GM23338 (cell line): ENCODE results near the gene PPA1. TPM values are rescaled to one million over a fixed set of nuclear protein-coding genes. Genes with fewer than 3 reads are reported as not detected.
"Not testable (repeated sequence)": the region's sequence is repeated elsewhere in the genome, so short reads cannot be mapped to it uniquely, and the experiment has no call there.

ENCODE experiments used
- ATAC-seq: fragments of 200-7000 bp; cut with Tn5 transposase; 3 replicates; pipeline ENCODE4 v1.9.1; 2020
- DNase-seq: peaks from one replicate; pipeline ENCODE4 v3.0.0-alpha.2; 2015; ENCODE audit warnings: low spot score
- H2AFZ ChIP-seq: fragments of 200-600 bp; sonication (generic); 2 replicates; pipeline ENCODE4 v1.8.0; 2016; ENCODE audit warnings: antibody characterized with exemption, mild to moderate bottlenecking, moderate library complexity
- H3F3A ChIP-seq: fragments of 200-600 bp; sonication (generic); replicated peaks from 2 replicates; pipeline ENCODE4 v1.8.0; 2017; ENCODE audit warnings: antibody characterized with exemption, mixed run types, low read depth
- H3K27ac ChIP-seq: fragments of 200-600 bp; sonication (generic); 2 replicates; pipeline ENCODE4 v1.6.1; 2016; ENCODE audit warnings: low read depth
- H3K27me3 ChIP-seq: fragments of 200-600 bp; sonication (generic); 2 replicates; pipeline ENCODE4 v1.8.0; 2016; ENCODE audit warnings: mild to moderate bottlenecking, mixed run types, moderate library complexity; ENCODE audit not compliant: insufficient read depth
- H3K36me3 ChIP-seq: fragments of 200-600 bp; sonication (generic); 2 replicates; pipeline ENCODE4 v1.8.0; 2016; ENCODE audit warnings: mild to moderate bottlenecking; ENCODE audit not compliant: insufficient read depth
- H3K4me1 ChIP-seq: fragments of 200-600 bp; sonication (generic); 2 replicates; pipeline ENCODE4 v1.8.0; 2016; ENCODE audit warnings: mild to moderate bottlenecking, moderate library complexity; ENCODE audit not compliant: insufficient read depth
- H3K4me2 ChIP-seq: fragments of 200-600 bp; sonication (generic); 2 replicates; pipeline ENCODE4 v1.7.1; 2017; ENCODE audit warnings: mixed run types
- H3K4me3 ChIP-seq: fragments of 200-600 bp; sonication (generic); 2 replicates; pipeline ENCODE4 v1.6.1; 2016; ENCODE audit warnings: mixed run types
- H3K79me2 ChIP-seq: fragments of 200-600 bp; sonication (generic); replicated peaks from 2 replicates; pipeline ENCODE4 v1.8.0; 2017; ENCODE audit warnings: mild to moderate bottlenecking; ENCODE audit not compliant: insufficient read depth
- H3K9me2 ChIP-seq: fragments of 200-600 bp; sonication (generic); 2 replicates; pipeline ENCODE4 v1.8.0; 2017; ENCODE audit not compliant: insufficient read depth
- H4K20me1 ChIP-seq: fragments of 200-600 bp; sonication (generic); replicated peaks from 2 replicates; pipeline ENCODE4 v1.8.0; 2017; ENCODE audit warnings: mild to moderate bottlenecking; ENCODE audit not compliant: insufficient read depth
- H3K27ac Mint-ChIP-seq: 2 replicates; pipeline ENCODE4 v1.8.0; 2020; ENCODE audit warnings: inconsistent platforms, mild to moderate bottlenecking, moderate library complexity, mixed read lengths
- H3K27me3 Mint-ChIP-seq: 3 replicates; pipeline ENCODE4 v1.8.0; 2022; ENCODE audit warnings: low read depth, mild to moderate bottlenecking, moderate library complexity, mixed read lengths, inconsistent platforms; ENCODE audit not compliant: insufficient read depth, poor library complexity
- H3K36me3 Mint-ChIP-seq: 3 replicates; pipeline ENCODE4 v1.8.0; 2021; ENCODE audit warnings: low read depth, mild to moderate bottlenecking, inconsistent platforms, moderate library complexity, mixed read lengths
- H3K4me1 Mint-ChIP-seq: 3 replicates; pipeline ENCODE4 v1.8.0; 2020; ENCODE audit warnings: mild to moderate bottlenecking, inconsistent platforms, mixed read lengths
- H3K4me3 Mint-ChIP-seq: 3 replicates; pipeline ENCODE4 v1.8.0; 2021; ENCODE audit warnings: moderate library complexity, mild to moderate bottlenecking, inconsistent platforms, mixed read lengths
- H3K9me3 Mint-ChIP-seq: 3 replicates; pipeline ENCODE4 v1.8.0; 2020; ENCODE audit warnings: moderate library complexity, mild to moderate bottlenecking, inconsistent platforms, mixed read lengths
- JUNB ChIP-seq: IDR thresholded peaks from one replicate; pipeline ENCODE4 v1.6.1; 2016; ENCODE audit warnings: antibody characterized with exemption; ENCODE audit not compliant: unreplicated experiment
- polyA plus RNA-seq: library from polyadenylated mRNA; unstranded; fragments of >200 nt; fragmentation: Nextera tagmentation; extraction: Ambion mirVana; gene quantifications from 2 replicates; pipeline ENCODE4 v1.2.1, GENCODE V29; 2016
- total RNA-seq: library from RNA; depleted of rRNA; stranded (reverse); fragments of >200 nt; shearing (Covaris generic); gene quantifications from 2 replicates; pipeline ENCODE4 v1.2.3, GENCODE V29; 2014
- TF ChIP-seq, protein P1 (sequence below): fragments of 250-450 bp; sonication (Bioruptor Pico); IDR thresholded peaks from 2 replicates; pipeline ENCODE4 v1.5.0; 2020; ENCODE audit warnings: mild to moderate bottlenecking, moderate library complexity

PPA1 gene
- total and polyA plus RNA-seq, 2 experiments from 2014 or later: 135 to 228 TPM

DNA sequence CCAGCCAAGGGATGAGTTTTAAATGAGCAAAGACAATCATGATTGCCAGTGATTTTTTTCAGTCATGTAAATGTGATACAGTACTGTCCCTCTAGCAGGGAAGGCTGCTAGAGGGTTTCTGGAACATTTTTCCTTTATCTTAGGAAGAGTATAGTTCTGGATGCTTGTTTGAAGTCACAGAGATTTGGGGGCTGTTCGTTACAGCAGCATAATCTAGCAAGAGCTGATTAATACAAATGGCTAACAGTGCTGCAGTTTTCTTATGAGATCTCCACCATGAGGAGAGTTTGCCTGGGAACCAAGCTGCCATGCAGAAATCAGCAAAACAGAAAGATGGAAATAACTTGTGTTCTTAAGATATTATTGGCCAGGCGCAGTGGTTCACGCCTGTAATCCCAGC is 7.9 kb upstream of the PPA1 start (continued):
- TF ChIP-seq, protein P1, sequence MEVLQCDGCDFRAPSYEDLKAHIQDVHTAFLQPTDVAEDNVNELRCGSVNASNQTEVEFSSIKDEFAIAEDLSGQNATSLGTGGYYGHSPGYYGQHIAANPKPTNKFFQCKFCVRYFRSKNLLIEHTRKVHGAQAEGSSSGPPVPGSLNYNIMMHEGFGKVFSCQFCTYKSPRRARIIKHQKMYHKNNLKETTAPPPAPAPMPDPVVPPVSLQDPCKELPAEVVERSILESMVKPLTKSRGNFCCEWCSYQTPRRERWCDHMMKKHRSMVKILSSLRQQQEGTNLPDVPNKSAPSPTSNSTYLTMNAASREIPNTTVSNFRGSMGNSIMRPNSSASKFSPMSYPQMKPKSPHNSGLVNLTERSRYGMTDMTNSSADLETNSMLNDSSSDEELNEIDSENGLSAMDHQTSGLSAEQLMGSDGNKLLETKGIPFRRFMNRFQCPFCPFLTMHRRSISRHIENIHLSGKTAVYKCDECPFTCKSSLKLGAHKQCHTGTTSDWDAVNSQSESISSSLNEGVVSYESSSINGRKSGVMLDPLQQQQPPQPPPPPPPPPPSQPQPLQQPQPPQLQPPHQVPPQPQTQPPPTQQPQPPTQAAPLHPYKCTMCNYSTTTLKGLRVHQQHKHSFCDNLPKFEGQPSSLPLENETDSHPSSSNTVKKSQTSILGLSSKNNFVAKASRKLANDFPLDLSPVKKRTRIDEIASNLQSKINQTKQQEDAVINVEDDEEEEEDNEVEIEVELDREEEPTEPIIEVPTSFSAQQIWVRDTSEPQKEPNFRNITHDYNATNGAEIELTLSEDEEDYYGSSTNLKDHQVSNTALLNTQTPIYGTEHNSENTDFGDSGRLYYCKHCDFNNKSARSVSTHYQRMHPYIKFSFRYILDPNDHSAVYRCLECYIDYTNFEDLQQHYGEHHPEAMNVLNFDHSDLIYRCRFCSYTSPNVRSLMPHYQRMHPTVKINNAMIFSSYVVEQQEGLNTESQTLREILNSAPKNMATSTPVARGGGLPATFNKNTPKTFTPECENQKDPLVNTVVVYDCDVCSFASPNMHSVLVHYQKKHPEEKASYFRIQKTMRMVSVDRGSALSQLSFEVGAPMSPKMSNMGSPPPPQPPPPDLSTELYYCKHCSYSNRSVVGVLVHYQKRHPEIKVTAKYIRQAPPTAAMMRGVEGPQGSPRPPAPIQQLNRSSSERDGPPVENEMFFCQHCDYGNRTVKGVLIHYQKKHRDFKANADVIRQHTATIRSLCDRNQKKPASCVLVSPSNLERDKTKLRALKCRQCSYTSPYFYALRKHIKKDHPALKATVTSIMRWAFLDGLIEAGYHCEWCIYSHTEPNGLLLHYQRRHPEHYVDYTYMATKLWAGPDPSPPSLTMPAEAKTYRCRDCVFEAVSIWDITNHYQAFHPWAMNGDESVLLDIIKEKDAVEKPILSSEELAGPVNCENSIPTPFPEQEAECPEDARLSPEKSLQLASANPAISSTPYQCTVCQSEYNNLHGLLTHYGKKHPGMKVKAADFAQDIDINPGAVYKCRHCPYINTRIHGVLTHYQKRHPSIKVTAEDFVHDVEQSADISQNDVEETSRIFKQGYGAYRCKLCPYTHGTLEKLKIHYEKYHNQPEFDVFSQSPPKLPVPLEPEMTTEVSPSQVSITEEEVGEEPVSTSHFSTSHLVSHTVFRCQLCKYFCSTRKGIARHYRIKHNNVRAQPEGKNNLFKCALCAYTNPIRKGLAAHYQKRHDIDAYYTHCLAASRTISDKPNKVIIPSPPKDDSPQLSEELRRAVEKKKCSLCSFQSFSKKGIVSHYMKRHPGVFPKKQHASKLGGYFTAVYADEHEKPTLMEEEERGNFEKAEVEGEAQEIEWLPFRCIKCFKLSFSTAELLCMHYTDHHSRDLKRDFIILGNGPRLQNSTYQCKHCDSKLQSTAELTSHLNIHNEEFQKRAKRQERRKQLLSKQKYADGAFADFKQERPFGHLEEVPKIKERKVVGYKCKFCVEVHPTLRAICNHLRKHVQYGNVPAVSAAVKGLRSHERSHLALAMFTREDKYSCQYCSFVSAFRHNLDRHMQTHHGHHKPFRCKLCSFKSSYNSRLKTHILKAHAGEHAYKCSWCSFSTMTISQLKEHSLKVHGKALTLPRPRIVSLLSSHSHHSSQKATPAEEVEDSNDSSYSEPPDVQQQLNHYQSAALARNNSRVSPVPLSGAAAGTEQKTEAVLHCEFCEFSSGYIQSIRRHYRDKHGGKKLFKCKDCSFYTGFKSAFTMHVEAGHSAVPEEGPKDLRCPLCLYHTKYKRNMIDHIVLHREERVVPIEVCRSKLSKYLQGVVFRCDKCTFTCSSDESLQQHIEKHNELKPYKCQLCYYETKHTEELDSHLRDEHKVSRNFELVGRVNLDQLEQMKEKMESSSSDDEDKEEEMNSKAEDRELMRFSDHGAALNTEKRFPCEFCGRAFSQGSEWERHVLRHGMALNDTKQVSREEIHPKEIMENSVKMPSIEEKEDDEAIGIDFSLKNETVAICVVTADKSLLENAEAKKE: no peak
- no peak for TF ChIP-seq JUNB

DNA sequence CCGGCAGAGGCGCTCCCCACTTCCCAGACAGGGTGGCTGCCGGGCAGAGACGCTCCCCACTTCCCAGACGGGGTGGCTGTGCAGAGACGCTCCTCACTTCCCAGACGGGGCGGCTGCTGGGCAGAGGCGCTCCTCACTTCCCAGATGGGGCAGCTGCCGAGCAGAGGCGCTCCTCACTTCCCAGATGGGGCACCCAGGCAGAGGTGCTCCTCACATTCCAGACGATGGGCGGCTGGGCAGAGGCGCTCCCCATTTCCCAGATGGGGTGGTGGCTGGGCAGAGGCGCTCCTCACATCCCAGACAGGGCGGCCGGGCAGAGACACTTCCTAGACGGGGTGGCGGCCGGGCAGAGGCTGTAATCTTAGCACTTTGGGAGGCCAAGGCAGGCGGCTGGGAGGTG is 6.8 kb upstream of the PPA1 start:
- H3K27ac ChIP-seq, DNase-seq, H3F3A ChIP-seq, H2AFZ ChIP-seq, H3K79me2 ChIP-seq, H3K4me2 ChIP-seq, H3K9me2 ChIP-seq, H4K20me1 ChIP-seq, H3K4me1 ChIP-seq, H3K27me3 Mint-ChIP-seq, H3K4me3 ChIP-seq, H3K27me3 ChIP-seq, H3K4me1 Mint-ChIP-seq, H3K27ac Mint-ChIP-seq, H3K36me3 ChIP-seq, H3K4me3 Mint-ChIP-seq, ATAC-seq: not testable (repeated sequence)
- peaks cover 24% of the 10 kb centered on the region for H3K36me3 Mint-ChIP-seq
- H3K9me3 Mint-ChIP-seq: peaks cover 47% of the 10 kb centered on the region

DNA sequence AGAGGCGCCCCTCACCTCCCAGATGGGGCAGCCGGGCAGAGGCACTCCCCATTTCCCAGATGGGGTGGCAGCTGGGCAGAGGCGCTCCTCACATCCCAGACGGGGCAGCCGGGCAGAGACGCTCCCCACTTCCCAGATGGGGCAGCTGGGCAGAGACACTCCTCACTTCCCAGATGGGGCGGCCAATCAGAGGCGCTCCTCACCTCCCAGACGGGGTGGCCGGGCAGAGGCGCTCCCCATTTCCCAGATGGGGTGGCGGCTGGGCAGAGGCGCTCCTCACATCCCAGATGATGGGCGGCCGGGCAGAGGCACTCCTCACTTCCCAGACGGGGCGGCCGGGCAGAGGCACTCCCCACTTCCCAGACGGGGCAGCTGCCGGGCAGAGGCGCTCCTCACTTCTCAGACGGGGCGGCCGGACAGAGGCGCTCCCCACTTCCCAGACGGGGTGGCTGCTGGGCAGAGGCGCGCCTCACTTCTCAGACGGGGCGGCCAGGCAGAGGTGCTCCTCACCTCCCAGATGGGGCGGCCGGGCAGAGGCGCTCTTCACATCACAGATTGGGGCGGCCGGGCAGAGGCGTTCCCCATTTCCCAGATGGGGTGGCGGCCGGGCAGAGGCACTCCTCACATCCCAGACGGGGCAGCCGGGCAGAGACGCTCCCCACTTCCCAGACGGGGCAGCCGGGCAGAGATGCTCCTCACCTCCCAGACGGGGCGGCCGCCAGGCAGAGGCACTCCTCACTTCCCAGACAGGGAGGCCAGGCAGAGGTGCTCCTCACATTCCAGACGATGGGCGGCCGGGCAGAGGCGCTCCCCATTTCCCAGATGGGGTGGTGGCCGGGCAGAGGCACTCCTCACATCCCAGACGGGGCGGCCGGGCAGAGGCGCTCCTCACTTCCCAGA is 6.1 kb upstream of the PPA1 start:
- DNase-seq, H3K4me1 Mint-ChIP-seq, H3K27me3 Mint-ChIP-seq, H2AFZ ChIP-seq, H3K4me3 ChIP-seq, H3K27ac Mint-ChIP-seq, H3K27me3 ChIP-seq, H4K20me1 ChIP-seq, H3F3A ChIP-seq, H3K9me2 ChIP-seq, H3K79me2 ChIP-seq, ATAC-seq, H3K27ac ChIP-seq, H3K4me2 ChIP-seq, H3K36me3 ChIP-seq, H3K4me1 ChIP-seq, H3K4me3 Mint-ChIP-seq: not testable (repeated sequence)
- H3K36me3 Mint-ChIP-seq: peaks cover 24% of the 10 kb centered on the region
- H3K9me3 Mint-ChIP-seq: peaks cover 47% of the 10 kb centered on the region

DNA sequence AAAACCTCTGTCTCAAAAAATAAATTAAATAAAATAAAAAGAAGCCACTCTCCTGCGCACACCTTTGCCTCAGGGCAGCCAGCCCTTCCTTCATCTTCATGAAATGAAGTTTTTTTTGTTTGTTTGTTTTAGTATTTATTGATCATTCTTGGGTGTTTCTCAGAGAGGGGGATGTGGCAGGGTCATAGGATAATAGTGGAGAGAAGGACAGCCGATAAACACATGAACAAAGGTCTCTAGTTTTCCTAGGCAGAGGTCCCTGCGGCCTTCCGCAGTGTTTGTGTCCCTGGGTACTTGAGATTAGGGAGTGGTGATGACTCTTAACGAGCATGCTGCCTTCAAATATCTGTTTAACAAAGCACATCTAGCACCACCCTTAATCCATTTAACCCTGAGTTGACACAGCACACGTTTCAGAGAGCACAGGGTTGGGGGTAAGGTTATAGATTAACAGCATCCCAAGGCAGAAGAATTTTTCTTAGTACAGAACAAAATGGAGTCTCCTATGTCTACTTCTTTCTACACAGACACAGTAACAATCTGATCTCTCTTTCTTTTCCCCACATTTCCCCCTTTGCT is 4.8 kb upstream of the PPA1 start:
- not testable (repeated sequence) for H3K4me1 ChIP-seq, H3K27me3 ChIP-seq, H3K4me1 Mint-ChIP-seq, H3K27ac ChIP-seq, ATAC-seq, H4K20me1 ChIP-seq, H3K9me2 ChIP-seq, H3K4me3 ChIP-seq, H3K79me2 ChIP-seq, H2AFZ ChIP-seq, H3K36me3 ChIP-seq, H3K4me3 Mint-ChIP-seq, H3K27me3 Mint-ChIP-seq, H3K27ac Mint-ChIP-seq, H3F3A ChIP-seq, DNase-seq, H3K4me2 ChIP-seq
- Mint-ChIP-seq H3K9me3 (peaks cover 47% of the 10 kb centered on the region), H3K36me3 (peaks cover 24% of the 10 kb centered on the region)
